HFF-Myc (cell line): Measurements from ENCODE around the gene ARHGAP44.

Source experiments
- DNase-seq: peaks from one replicate; pipeline ENCODE4 v3.0.0-alpha.2; 2011; ENCODE audit warnings: low read depth; ENCODE audit errors: extremely low read depth
- H3K4me3 ChIP-seq: replicated peaks from 2 replicates; pipeline ENCODE4 v1.5.1; 2011; ENCODE audit warnings: low read depth, mild to moderate bottlenecking, control low read depth, low read length
- CTCF ChIP-seq: IDR thresholded peaks from 2 replicates; pipeline ENCODE4 v1.5.1; 2012; ENCODE audit warnings: mild to moderate bottlenecking, low read depth, low read length, control low read depth; ENCODE audit errors: missing control alignments

ARHGAP44 gene

GRCh38 chr17:12993631-12994030, 204.3 kb downstream of the ARHGAP44 start:
- no peak overlapping the region for H3K4me3 ChIP-seq
- no peak for DNase-seq
- no peak for TF ChIP-seq CTCF

GRCh38 chr17:12994341-12995074, 205.2 kb downstream of the ARHGAP44 start:
- DNase-seq, result no peak
- no peak overlapping the region for H3K4me3 ChIP-seq
- no peak for TF ChIP-seq CTCF

- no peak for TF ChIP-seq CTCF
- H3K4me3 ChIP-seq, result no peak overlapping the region
- no peak for DNase-seq
Observed at GRCh38 chr17:12995106-12995895, 206.0 kb downstream of the ARHGAP44 start.

GRCh38 chr17:12995896-12996295, 206.6 kb downstream of the ARHGAP44 start:
- no peak for TF ChIP-seq CTCF
- DNase-seq, result no peak

GRCh38 chr17:12996357-12996756, 207.1 kb downstream of the ARHGAP44 start:
- no peak for TF ChIP-seq CTCF
- H3K4me3 ChIP-seq, result no peak overlapping the region
- DNase-seq, result no peak

More at GRCh38 chr17:12995896-12996295, 206.6 kb downstream of the ARHGAP44 start:
- H3K4me3 ChIP-seq, result no peak overlapping the region

GRCh38 chr17:12996941-12997340, 207.6 kb downstream of the ARHGAP44 start:
- no peak for DNase-seq
- no peak overlapping the region for H3K4me3 ChIP-seq
- TF ChIP-seq CTCF, result no peak
